H1 (cell line): ENCODE measurements around the gene CASK. TPM values are rescaled to one million over a fixed set of nuclear protein-coding genes. Genes with fewer than 3 reads are reported as not detected.

ENCODE experiments used
- ATF2 ChIP-seq: IDR thresholded peaks from 2 replicates; pipeline ENCODE4 v1.6.1; 2012; ENCODE audit warnings: low read length, inconsistent platforms
- CTBP2 ChIP-seq: IDR thresholded peaks from 2 replicates; pipeline ENCODE4 v1.7.0; 2011; ENCODE audit warnings: borderline replicate concordance, mild to moderate bottlenecking, moderate library complexity, mixed read lengths, low read length; ENCODE audit not compliant: insufficient read depth, insufficient read length
- GABPA ChIP-seq: IDR thresholded peaks from 2 replicates; pipeline ENCODE4 v1.6.1; 2011; ENCODE audit warnings: mild to moderate bottlenecking, low read length, moderate library complexity, borderline replicate concordance; ENCODE audit not compliant: insufficient read depth
- TBP ChIP-seq: IDR thresholded peaks from 2 replicates; pipeline ENCODE4 v1.6.1; 2011; ENCODE audit warnings: low read depth, low read length, improper control_type of control experiment
- polyA plus RNA-seq, 7 experiments: library from polyadenylated mRNA; depleted of rRNA in 3 of 7; stranded (reverse) in 5 of 7; unstranded in 2 of 7; fragments of >200 nt in 5 of 7; fragments of 200-250 nt in 2 of 7; gene quantifications; 1 replicate in 5 of 7; 2 replicates in 1 of 7; 4 replicates in 1 of 7; pipeline versions ENCODE4 v1.2.1 to v1.2.3, GENCODE V29; 2011 to 2013; ENCODE audit warnings: missing spikeins in 2 of 7, mixed read lengths in 2 of 7
- total RNA-seq: library from RNA; stranded (reverse); fragmentation: NEBNext Ultra II Directional; extraction: Animal tissue kit (Norgen Biotek cat#: 25700); gene quantifications from 2 replicates; pipeline ENCODE4 v1.2.1, GENCODE V29; 2021
- TF ChIP-seq, protein P1 (sequence below): fragments of 300-600 bp; sonication (generic); IDR thresholded peaks from 2 replicates; pipeline ENCODE4 v1.7.1; 2012; ENCODE audit warnings: low read length, moderate library complexity, mild to moderate bottlenecking, inconsistent platforms; ENCODE audit not compliant: insufficient replicate concordance

Gene CASK
- total and polyA plus RNA-seq, 2 of the 8 experiments (the other 6 are each of a cell fraction or from before 2014, with no cell fraction given) = 21.6 to 55.1 TPM

DNA sequence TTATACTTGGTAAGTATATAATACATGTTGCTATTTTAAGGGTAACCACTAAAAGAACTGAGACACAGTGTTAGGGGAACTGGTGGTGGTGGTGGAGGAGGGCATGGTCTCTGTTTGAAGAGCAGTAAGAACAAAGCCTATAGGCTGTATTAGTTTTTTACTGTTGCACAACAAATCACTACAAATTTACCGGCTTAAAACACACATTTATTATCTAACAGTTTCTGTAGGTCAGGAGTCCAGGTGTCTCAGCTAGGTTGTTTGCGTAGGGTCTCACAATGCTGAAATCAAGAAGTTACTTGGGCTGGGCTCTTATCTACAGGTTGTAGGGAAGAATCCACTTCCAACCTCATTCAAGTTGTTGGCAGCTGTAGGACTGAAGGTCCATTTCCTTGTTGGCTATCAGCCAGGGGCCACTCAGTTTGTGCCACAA, 52.6 kb downstream of the CASK start (continued):
- TF ChIP-seq, protein P1, sequence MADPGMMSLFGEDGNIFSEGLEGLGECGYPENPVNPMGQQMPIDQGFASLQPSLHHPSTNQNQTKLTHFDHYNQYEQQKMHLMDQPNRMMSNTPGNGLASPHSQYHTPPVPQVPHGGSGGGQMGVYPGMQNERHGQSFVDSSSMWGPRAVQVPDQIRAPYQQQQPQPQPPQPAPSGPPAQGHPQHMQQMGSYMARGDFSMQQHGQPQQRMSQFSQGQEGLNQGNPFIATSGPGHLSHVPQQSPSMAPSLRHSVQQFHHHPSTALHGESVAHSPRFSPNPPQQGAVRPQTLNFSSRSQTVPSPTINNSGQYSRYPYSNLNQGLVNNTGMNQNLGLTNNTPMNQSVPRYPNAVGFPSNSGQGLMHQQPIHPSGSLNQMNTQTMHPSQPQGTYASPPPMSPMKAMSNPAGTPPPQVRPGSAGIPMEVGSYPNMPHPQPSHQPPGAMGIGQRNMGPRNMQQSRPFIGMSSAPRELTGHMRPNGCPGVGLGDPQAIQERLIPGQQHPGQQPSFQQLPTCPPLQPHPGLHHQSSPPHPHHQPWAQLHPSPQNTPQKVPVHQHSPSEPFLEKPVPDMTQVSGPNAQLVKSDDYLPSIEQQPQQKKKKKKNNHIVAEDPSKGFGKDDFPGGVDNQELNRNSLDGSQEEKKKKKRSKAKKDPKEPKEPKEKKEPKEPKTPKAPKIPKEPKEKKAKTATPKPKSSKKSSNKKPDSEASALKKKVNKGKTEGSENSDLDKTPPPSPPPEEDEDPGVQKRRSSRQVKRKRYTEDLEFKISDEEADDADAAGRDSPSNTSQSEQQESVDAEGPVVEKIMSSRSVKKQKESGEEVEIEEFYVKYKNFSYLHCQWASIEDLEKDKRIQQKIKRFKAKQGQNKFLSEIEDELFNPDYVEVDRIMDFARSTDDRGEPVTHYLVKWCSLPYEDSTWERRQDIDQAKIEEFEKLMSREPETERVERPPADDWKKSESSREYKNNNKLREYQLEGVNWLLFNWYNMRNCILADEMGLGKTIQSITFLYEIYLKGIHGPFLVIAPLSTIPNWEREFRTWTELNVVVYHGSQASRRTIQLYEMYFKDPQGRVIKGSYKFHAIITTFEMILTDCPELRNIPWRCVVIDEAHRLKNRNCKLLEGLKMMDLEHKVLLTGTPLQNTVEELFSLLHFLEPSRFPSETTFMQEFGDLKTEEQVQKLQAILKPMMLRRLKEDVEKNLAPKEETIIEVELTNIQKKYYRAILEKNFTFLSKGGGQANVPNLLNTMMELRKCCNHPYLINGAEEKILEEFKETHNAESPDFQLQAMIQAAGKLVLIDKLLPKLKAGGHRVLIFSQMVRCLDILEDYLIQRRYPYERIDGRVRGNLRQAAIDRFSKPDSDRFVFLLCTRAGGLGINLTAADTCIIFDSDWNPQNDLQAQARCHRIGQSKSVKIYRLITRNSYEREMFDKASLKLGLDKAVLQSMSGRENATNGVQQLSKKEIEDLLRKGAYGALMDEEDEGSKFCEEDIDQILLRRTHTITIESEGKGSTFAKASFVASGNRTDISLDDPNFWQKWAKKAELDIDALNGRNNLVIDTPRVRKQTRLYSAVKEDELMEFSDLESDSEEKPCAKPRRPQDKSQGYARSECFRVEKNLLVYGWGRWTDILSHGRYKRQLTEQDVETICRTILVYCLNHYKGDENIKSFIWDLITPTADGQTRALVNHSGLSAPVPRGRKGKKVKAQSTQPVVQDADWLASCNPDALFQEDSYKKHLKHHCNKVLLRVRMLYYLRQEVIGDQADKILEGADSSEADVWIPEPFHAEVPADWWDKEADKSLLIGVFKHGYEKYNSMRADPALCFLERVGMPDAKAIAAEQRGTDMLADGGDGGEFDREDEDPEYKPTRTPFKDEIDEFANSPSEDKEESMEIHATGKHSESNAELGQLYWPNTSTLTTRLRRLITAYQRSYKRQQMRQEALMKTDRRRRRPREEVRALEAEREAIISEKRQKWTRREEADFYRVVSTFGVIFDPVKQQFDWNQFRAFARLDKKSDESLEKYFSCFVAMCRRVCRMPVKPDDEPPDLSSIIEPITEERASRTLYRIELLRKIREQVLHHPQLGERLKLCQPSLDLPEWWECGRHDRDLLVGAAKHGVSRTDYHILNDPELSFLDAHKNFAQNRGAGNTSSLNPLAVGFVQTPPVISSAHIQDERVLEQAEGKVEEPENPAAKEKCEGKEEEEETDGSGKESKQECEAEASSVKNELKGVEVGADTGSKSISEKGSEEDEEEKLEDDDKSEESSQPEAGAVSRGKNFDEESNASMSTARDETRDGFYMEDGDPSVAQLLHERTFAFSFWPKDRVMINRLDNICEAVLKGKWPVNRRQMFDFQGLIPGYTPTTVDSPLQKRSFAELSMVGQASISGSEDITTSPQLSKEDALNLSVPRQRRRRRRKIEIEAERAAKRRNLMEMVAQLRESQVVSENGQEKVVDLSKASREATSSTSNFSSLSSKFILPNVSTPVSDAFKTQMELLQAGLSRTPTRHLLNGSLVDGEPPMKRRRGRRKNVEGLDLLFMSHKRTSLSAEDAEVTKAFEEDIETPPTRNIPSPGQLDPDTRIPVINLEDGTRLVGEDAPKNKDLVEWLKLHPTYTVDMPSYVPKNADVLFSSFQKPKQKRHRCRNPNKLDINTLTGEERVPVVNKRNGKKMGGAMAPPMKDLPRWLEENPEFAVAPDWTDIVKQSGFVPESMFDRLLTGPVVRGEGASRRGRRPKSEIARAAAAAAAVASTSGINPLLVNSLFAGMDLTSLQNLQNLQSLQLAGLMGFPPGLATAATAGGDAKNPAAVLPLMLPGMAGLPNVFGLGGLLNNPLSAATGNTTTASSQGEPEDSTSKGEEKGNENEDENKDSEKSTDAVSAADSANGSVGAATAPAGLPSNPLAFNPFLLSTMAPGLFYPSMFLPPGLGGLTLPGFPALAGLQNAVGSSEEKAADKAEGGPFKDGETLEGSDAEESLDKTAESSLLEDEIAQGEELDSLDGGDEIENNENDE = no peak
- TF ChIP-seq TBP = no peak
- TF ChIP-seq CTBP2 = no peak
- TF ChIP-seq ATF2 = no peak
- TF ChIP-seq GABPA = no peak
